OCI-LY3 (cell line): ENCODE measurements around the gene FGD1.
A peak's percentile ranks its signal among the peaks of the same experiment; 100 is the strongest.

ENCODE experiments used
- EZH2phosphoT487 ChIP-seq: fragments of 200-600 bp; shearing (Covaris generic); IDR thresholded peaks from 2 replicates; pipeline ENCODE4 v1.6.1; 2018; ENCODE audit warnings: antibody characterized with exemption, mixed run types, low read depth
- TF ChIP-seq, protein P1 (sequence below): fragments of 200-600, 300-600 bp; sonication (generic); IDR thresholded peaks from 2 replicates; pipeline ENCODE4 v1.5.1; 2014; ENCODE audit warnings: antibody characterized with exemption, low read length, low read depth

DNA sequence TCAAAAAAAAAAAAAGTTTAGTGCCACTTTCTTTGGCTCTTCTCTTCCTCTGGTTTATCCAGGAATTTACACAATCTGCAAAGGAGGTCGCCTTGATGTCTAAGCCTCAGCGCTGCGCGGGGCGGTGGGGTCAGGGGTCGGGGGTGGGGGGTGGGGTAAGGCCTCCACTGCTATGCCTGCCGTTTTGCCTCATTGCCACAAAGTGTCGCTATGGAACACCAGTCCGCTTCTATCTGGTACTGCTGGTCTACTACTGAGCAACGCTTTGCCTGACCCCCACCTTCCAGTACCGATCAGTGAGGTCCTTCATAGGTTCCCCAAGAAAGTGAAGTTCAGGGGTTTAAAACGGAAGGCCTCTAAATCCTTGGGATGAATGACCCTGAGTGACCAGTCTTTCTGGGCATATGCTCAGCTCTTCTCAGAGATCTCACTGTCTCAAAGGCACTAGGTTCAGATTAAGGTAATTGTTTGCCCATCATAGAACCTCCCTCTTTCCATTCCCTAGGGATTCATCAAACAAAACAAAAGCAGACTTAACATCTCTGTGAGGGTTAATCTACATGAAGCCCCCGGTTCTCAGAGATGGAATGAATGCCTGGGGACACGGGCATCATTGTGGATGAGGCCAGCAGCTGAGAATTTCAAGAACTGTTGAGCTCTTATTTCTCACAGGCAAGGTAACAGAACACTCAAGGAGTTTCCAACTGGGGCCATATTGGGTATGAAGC, 72.7 kb downstream of the FGD1 start:
- TF ChIP-seq, protein P1, sequence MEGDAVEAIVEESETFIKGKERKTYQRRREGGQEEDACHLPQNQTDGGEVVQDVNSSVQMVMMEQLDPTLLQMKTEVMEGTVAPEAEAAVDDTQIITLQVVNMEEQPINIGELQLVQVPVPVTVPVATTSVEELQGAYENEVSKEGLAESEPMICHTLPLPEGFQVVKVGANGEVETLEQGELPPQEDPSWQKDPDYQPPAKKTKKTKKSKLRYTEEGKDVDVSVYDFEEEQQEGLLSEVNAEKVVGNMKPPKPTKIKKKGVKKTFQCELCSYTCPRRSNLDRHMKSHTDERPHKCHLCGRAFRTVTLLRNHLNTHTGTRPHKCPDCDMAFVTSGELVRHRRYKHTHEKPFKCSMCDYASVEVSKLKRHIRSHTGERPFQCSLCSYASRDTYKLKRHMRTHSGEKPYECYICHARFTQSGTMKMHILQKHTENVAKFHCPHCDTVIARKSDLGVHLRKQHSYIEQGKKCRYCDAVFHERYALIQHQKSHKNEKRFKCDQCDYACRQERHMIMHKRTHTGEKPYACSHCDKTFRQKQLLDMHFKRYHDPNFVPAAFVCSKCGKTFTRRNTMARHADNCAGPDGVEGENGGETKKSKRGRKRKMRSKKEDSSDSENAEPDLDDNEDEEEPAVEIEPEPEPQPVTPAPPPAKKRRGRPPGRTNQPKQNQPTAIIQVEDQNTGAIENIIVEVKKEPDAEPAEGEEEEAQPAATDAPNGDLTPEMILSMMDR, result peak; percentile 31
- no peak for TF ChIP-seq EZH2phosphoT487
